Fibroblast of pulmonary artery (primary cell): Measurements from ENCODE around the gene CBX4.

Source experiments
- DNase-seq: peaks from one replicate; pipeline ENCODE4 v3.0.0-alpha.2; 2010; ENCODE audit warnings: low read depth
- H3K4me3 ChIP-seq: replicated peaks from 2 replicates; pipeline ENCODE4 v1.5.1; 2011; ENCODE audit warnings: low read depth, mild to moderate bottlenecking, control low read depth, low read length, moderate library complexity
- CTCF ChIP-seq: IDR thresholded peaks from 2 replicates; pipeline ENCODE4 v1.5.1; 2011; ENCODE audit warnings: mild to moderate bottlenecking, control low read depth, low read length, inconsistent platforms; ENCODE audit errors: missing control alignments

Gene CBX4

GRCh38 chr17:79875511-79875910 lies 36.3 kb upstream of the CBX4 start:
- no peak overlapping the region for H3K4me3 ChIP-seq
- no peak for TF ChIP-seq CTCF
- no peak for DNase-seq

GRCh38 chr17:79874329-79874981 lies 35.2 kb upstream of the CBX4 start:
- no peak overlapping the region for H3K4me3 ChIP-seq
- DNase-seq, result peak; percentile 42
- peak; percentile 61 for TF ChIP-seq CTCF

GRCh38 chr17:79873583-79873982 lies 34.3 kb upstream of the CBX4 start:
- no peak for TF ChIP-seq CTCF
- H3K4me3 ChIP-seq, result no peak overlapping the region

GRCh38 chr17:79872762-79873161 lies 33.5 kb upstream of the CBX4 start:
- H3K4me3 ChIP-seq, result no peak overlapping the region
- no peak for TF ChIP-seq CTCF
- no peak for DNase-seq

More at GRCh38 chr17:79873583-79873982, 34.3 kb upstream of the CBX4 start:
- no peak for DNase-seq

GRCh38 chr17:79871131-79871530 lies 31.9 kb upstream of the CBX4 start:
- H3K4me3 ChIP-seq, result no peak overlapping the region
- DNase-seq, result no peak
- TF ChIP-seq CTCF, result no peak

- no peak for TF ChIP-seq CTCF
- no peak overlapping the region for H3K4me3 ChIP-seq
- DNase-seq, result no peak
Observed at GRCh38 chr17:79870540-79870939, 31.3 kb upstream of the CBX4 start.
